Adipocyte (in vitro differentiated cells): ENCODE measurements around the gene RBPJL.

Source experiments
- DNase-seq: peaks from one replicate; pipeline ENCODE4 v3.0.0-alpha.2; 2015; ENCODE audit warnings: low read depth
- H3K27me3 ChIP-seq: replicated peaks from 2 replicates; pipeline ENCODE4 v1.7.0; 2013; ENCODE audit warnings: mild to moderate bottlenecking, low read length, moderate library complexity; ENCODE audit not compliant: control insufficient read depth, insufficient read depth
- H3K36me3 ChIP-seq: 2 replicates; pipeline ENCODE4 v1.7.0; 2013; ENCODE audit warnings: low read length, mild to moderate bottlenecking, moderate library complexity; ENCODE audit not compliant: control insufficient read depth, insufficient read depth, severe bottlenecking
- H3K4me1 ChIP-seq: 2 replicates; pipeline ENCODE4 v1.7.0; 2013; ENCODE audit warnings: mild to moderate bottlenecking, low read length, moderate library complexity; ENCODE audit not compliant: control insufficient read depth, insufficient read depth
- H3K4me3 ChIP-seq: 2 replicates; pipeline ENCODE4 v1.7.0; 2013; ENCODE audit warnings: mild to moderate bottlenecking, low read length, moderate library complexity
- H3K9ac ChIP-seq: 2 replicates; pipeline ENCODE4 v1.7.0; 2013; ENCODE audit warnings: mild to moderate bottlenecking, low read length, moderate library complexity
- H3K9me3 ChIP-seq: 2 replicates; pipeline ENCODE4 v1.7.0; 2013; ENCODE audit warnings: mild to moderate bottlenecking, low read length, moderate library complexity; ENCODE audit not compliant: control insufficient read depth

Gene RBPJL

GRCh38 chr20:45309075-45309474, 2.4 kb downstream of the RBPJL start:
- Histone ChIP-seq H3K4me1 (no peaks in the 10 kb centered on the region), H3K27me3 (peaks cover 59% of the 10 kb centered on the region), H3K9me3 (no peaks in the 10 kb centered on the region), H3K4me3 (no peak overlapping the region), H3K9ac (no peak overlapping the region), H3K36me3 (no peaks in the 10 kb centered on the region)
- no peak for DNase-seq

GRCh38 chr20:45311589-45312211, 5.1 kb downstream of the RBPJL start:
- no peak overlapping the region for H3K4me3 ChIP-seq
- peaks cover 52% of the 10 kb centered on the region for H3K27me3 ChIP-seq
- peak; percentile 76 for DNase-seq
- H3K9me3 ChIP-seq = no peaks in the 10 kb centered on the region
- H3K4me1 ChIP-seq = no peaks in the 10 kb centered on the region
- H3K9ac ChIP-seq = no peak overlapping the region
- H3K36me3 ChIP-seq = no peaks in the 10 kb centered on the region

- no peak overlapping the region for H3K4me3 ChIP-seq
- no peak for DNase-seq
- H3K4me1 ChIP-seq = no peaks in the 10 kb centered on the region
Measured at GRCh38 chr20:45312241-45312640, 5.6 kb downstream of the RBPJL start.

GRCh38 chr20:45313065-45313695, 6.5 kb downstream of the RBPJL start:
- H3K27me3 ChIP-seq = peaks cover 50% of the 10 kb centered on the region
- no peaks in the 10 kb centered on the region for H3K36me3 ChIP-seq
- H3K4me1 ChIP-seq = no peaks in the 10 kb centered on the region
- H3K9me3 ChIP-seq = no peaks in the 10 kb centered on the region
- H3K9ac ChIP-seq = no peak overlapping the region
- H3K4me3 ChIP-seq = no peak overlapping the region
- DNase-seq = no peak

More at GRCh38 chr20:45312241-45312640, 5.6 kb downstream of the RBPJL start:
- Histone ChIP-seq H3K36me3 (no peaks in the 10 kb centered on the region), H3K9ac (no peak overlapping the region), H3K9me3 (no peaks in the 10 kb centered on the region), H3K27me3 (peaks cover 54% of the 10 kb centered on the region)

- Histone ChIP-seq H3K4me1 (no peaks in the 10 kb centered on the region), H3K36me3 (no peaks in the 10 kb centered on the region), H3K9ac (no peak overlapping the region), H3K4me3 (no peak overlapping the region), H3K9me3 (no peaks in the 10 kb centered on the region), H3K27me3 (peaks cover 47% of the 10 kb centered on the region)
- DNase-seq = no peak
Measured at GRCh38 chr20:45313943-45314342, 7.3 kb downstream of the RBPJL start.

GRCh38 chr20:45315672-45316071, 9.0 kb downstream of the RBPJL start:
- H3K27me3 ChIP-seq = peaks cover 45% of the 10 kb centered on the region
- DNase-seq = no peak
- H3K9ac ChIP-seq = no peak overlapping the region
- no peak overlapping the region for H3K4me3 ChIP-seq
- H3K36me3 ChIP-seq = no peaks in the 10 kb centered on the region
- H3K9me3 ChIP-seq = no peaks in the 10 kb centered on the region
- H3K4me1 ChIP-seq = no peaks in the 10 kb centered on the region

- H3K4me1 ChIP-seq = no peaks in the 10 kb centered on the region
- DNase-seq = no peak
- no peaks in the 10 kb centered on the region for H3K9me3 ChIP-seq
Measured at GRCh38 chr20:45316150-45317080, 9.8 kb downstream of the RBPJL start.

GRCh38 chr20:45317826-45318225, 11.2 kb downstream of the RBPJL start:
- H3K4me3 ChIP-seq = no peak overlapping the region
- H3K27me3 ChIP-seq = peaks cover 32% of the 10 kb centered on the region
- no peak overlapping the region for H3K9ac ChIP-seq
- no peaks in the 10 kb centered on the region for H3K36me3 ChIP-seq
- no peak for DNase-seq
- H3K9me3 ChIP-seq = no peaks in the 10 kb centered on the region
- no peaks in the 10 kb centered on the region for H3K4me1 ChIP-seq

More at GRCh38 chr20:45316150-45317080, 9.8 kb downstream of the RBPJL start:
- Histone ChIP-seq H3K9ac (no peak overlapping the region), H3K4me3 (no peak overlapping the region), H3K27me3 (peaks cover 38% of the 10 kb centered on the region), H3K36me3 (no peaks in the 10 kb centered on the region)

- no peak overlapping the region for H3K4me3 ChIP-seq
- H3K9me3 ChIP-seq = no peaks in the 10 kb centered on the region
- no peak for DNase-seq
- peaks cover 27% of the 10 kb centered on the region for H3K27me3 ChIP-seq
- no peaks in the 10 kb centered on the region for H3K4me1 ChIP-seq
- no peaks in the 10 kb centered on the region for H3K36me3 ChIP-seq
- no peak overlapping the region for H3K9ac ChIP-seq
Measured at GRCh38 chr20:45318386-45318939, 11.8 kb downstream of the RBPJL start.

- Histone ChIP-seq H3K27me3 (peaks cover 22% of the 10 kb centered on the region), H3K4me3 (no peak overlapping the region), H3K4me1 (no peaks in the 10 kb centered on the region), H3K9me3 (no peaks in the 10 kb centered on the region), H3K36me3 (no peaks in the 10 kb centered on the region), H3K9ac (no peak overlapping the region)
- no peak for DNase-seq
Measured at GRCh38 chr20:45318948-45319347, 12.3 kb downstream of the RBPJL start.
